Epithelial cell of proximal tubule (primary cell): Measurements from ENCODE around the gene LYST. TPM values are rescaled to one million over a fixed set of nuclear protein-coding genes. Genes with fewer than 3 reads are reported as not detected.

Source experiments
- DNase-seq: peaks from one replicate; pipeline ENCODE4 v3.0.0-alpha.2; 2011; ENCODE audit warnings: low read depth
- H3K4me3 ChIP-seq: 2 replicates; pipeline ENCODE4 v1.5.1; 2011; ENCODE audit warnings: low read depth, mild to moderate bottlenecking, low read length
- total RNA-seq: library from RNA; depleted of rRNA; stranded (reverse); fragments of >200 nt; gene quantifications from 2 replicates; pipeline ENCODE4 v1.2.3, GENCODE V29; 2015
- TF ChIP-seq, protein P1 (sequence below): conservative IDR thresholded peaks from 2 replicates; pipeline ENCODE4 v1.5.1; 2012; ENCODE audit warnings: low read depth, mild to moderate bottlenecking, low read length

LYST gene
- total RNA-seq, 1 donor from 2014 or later: 10.3 TPM

DNA sequence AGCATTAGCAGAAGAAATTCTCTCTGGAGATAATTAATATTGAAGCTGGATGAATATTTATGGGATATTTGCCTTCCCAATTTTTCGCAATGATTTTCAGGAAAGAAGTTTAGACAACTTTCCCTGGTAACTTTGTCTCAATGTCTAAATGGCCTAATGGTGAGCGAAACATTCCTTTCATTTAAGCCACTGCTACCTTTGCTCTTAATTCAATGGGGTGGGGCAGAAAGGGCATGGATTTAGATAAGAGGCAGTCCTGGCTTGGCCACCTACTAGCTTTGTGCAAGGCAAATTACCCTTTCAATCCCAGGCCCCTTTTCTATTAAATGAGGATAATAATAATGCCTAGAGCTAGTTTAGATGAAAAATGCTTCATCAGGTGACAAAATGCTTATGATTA, 27.1 kb upstream of the LYST start:
- no peak overlapping the region for H3K4me3 ChIP-seq
- TF ChIP-seq, protein P1, sequence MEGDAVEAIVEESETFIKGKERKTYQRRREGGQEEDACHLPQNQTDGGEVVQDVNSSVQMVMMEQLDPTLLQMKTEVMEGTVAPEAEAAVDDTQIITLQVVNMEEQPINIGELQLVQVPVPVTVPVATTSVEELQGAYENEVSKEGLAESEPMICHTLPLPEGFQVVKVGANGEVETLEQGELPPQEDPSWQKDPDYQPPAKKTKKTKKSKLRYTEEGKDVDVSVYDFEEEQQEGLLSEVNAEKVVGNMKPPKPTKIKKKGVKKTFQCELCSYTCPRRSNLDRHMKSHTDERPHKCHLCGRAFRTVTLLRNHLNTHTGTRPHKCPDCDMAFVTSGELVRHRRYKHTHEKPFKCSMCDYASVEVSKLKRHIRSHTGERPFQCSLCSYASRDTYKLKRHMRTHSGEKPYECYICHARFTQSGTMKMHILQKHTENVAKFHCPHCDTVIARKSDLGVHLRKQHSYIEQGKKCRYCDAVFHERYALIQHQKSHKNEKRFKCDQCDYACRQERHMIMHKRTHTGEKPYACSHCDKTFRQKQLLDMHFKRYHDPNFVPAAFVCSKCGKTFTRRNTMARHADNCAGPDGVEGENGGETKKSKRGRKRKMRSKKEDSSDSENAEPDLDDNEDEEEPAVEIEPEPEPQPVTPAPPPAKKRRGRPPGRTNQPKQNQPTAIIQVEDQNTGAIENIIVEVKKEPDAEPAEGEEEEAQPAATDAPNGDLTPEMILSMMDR: no peak
- no peak for DNase-seq

DNA sequence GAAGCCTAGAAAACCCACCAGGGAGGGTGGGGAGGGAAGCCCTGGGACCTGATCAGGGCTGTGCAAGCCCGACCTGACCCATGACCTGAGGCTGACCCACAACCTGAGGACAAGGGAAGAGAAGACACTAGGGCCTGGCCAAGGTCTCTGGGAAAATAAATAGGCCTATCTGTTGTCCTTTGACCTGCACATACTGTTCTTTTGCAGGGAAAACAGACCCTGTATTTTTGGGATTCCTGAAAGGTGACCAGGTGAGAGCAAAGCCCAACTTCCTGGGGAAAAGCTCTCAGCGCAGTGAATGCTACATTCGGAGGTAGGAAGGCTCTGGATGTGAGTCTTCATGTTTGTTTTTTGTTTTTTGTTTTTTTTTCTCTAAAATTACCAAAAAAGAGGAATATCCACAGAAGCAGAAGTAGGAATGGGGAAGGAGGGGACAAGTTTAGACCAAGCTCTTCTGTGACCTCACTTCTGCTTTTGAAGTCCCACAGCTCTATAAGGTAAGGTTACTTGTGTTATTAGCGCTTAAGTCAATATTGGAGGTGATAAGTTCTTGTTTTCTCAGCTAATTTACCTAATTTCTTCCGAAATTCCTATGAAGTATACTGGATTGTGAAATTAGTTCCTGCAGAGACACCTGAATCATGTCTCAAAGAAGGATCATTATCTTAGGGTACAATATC, 26.2 kb upstream of the LYST start:
- DNase-seq: no peak
- TF ChIP-seq, protein P1: no peak
- H3K4me3 ChIP-seq: no peak overlapping the region

DNA sequence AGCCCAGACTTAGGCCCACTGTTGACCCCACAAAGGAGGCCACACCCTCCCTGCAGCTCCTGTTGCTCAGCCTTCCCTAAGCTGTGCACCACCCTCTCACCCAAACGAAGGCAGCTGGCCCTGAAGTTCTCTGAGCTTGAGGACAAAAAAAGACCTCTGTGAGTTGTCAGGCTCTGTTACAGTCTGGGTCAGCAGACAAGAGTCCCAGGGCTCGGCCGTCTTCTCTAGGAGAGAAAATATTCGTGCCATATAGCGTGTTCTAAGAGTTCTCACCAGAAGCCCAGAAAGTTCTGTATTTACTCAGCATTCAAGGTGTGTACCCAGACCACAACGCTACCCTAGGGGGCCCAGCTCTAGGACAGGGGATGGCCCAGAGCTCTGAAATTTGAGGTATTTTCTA, 25.5 kb upstream of the LYST start:
- no peak for DNase-seq
- no peak overlapping the region for H3K4me3 ChIP-seq
- TF ChIP-seq, protein P1: no peak

DNA sequence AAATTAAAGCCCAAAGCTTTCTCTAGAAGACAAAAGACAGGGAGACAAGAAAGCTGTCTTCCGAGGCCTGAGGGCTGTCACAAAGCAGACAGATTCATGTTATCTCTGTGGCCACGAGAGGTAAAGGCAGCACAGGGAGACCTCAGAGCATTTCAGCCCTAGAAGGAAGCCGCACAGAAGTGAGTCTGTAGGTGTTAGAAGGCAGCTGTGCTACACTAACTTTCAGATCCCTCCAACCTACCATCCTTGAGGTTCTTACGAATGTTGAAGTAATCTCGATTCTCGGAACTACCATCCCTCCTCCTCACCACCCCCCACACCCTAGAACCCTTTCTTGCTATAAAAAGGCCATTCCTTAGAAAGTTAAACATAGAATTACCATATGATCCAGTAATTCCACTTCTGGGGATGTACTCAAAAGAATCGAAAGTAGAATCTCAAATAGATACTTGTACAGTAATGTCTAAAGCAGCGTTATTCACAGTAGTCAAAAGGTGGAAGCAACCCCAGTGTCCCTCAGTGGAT, 21.5 kb upstream of the LYST start:
- no peak overlapping the region for H3K4me3 ChIP-seq

DNA sequence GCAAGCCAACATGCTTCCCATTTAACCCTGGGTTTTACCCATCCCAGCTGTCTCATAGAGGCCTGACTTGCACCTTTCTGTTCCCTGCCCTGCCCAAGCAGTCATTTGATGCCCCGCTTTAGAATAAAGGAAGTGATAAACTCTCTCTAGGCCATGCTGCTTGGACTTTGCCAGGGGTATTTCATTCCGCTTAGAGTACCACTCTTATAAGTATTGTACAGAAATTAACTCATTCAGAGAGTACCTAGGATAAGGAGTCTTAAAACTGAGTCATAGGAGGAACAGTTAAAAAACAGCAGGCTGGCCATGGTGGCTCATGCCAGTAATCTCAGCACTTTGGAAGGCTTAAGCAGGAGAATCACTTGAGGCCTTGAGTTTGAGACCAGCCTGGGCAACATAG, 21.0 kb upstream of the LYST start:
- TF ChIP-seq, protein P1: no peak
- no peak overlapping the region for H3K4me3 ChIP-seq
- no peak for DNase-seq

More for the DNA sequence above, 21.5 kb upstream of the LYST start:
- DNase-seq: no peak
- TF ChIP-seq, protein P1: no peak

DNA sequence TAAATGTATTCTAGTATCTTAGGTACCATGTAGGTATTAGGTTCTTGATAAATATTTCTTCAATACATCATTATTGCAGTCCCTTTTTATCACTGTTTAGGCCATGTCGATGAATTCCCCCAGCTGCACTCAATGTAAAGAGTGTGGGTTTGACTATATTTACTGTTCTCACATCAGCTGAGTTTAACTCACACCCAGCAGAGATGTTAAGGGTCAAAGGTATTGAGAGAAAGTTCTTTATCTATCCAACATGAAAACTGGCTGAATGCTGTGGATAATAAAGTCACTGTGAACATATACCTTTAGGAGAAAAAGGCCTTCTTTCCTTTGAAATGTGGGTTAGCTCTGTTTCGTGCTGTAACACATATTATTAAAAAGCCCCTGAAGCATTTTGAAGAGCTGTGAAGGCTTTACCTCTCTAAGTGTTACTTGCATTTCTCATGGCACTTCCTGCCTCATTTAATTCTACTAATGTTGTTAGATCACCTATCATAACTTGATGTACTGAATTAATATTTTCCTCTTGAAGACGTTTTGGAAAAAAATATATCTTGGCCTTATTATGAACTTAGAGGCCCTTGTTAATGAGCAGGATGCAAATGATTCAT, 19.1 kb upstream of the LYST start:
- TF ChIP-seq, protein P1: no peak
- H3K4me3 ChIP-seq: no peak overlapping the region
- no peak for DNase-seq
